Kidney (tissue), 14 donors: ENCODE data around the gene YPEL2. TPM values are rescaled to one million over a fixed set of nuclear protein-coding genes. Genes with fewer than 3 reads are reported as not detected.
A peak's percentile ranks its signal among the peaks of the same experiment; 100 is the strongest.

ENCODE experiments used
- DNase-seq, 5 donors: peaks; one replicate each; pipeline ENCODE4 v3.0.0-alpha.2; 2013 to 2020
- FAIRE-seq: peaks from 2 replicates; lab custom pipeline; 2012; peaks lifted over from hg19 to GRCh38; lab: Jason Lieb, UNC
- H3K27ac ChIP-seq, 2 donors: one replicate each; pipeline ENCODE4 v1.7.0; 2013; ENCODE audit warnings: low read depth in 2 of 2, low read length in 2 of 2, inconsistent platforms in 1 of 2
- H3K27me3 ChIP-seq: one replicate; pipeline ENCODE4 v1.7.1; 2013; ENCODE audit warnings: low read length, inconsistent platforms; ENCODE audit not compliant: control insufficient read depth, insufficient read depth
- H3K36me3 ChIP-seq, 3 donors: one replicate each; pipeline versions ENCODE4 v1.7.0 to v1.7.1; 2013; ENCODE audit warnings: low read length in 3 of 3, control low read depth in 1 of 3, inconsistent platforms in 1 of 3; ENCODE audit not compliant: insufficient read depth in 3 of 3, control insufficient read depth in 2 of 3
- H3K4me1 ChIP-seq, 3 donors: one replicate each; pipeline versions ENCODE4 v1.7.0 to v1.7.1; 2013; ENCODE audit warnings: low read length in 3 of 3, inconsistent platforms in 1 of 3, low read depth in 1 of 3; ENCODE audit not compliant: control insufficient read depth in 2 of 3, insufficient read depth in 2 of 3
- H3K4me3 ChIP-seq, 3 donors: one replicate each; pipeline versions ENCODE4 v1.7.0 to v1.8.1; 2013; ENCODE audit warnings: low read length in 3 of 3, control low read depth in 1 of 3, inconsistent platforms in 1 of 3
- H3K9ac ChIP-seq, 3 donors: one replicate each; pipeline versions ENCODE4 v1.7.0 to v1.7.1; 2013; ENCODE audit warnings: low read length in 3 of 3, control low read depth in 1 of 3, inconsistent platforms in 1 of 3
- H3K9me3 ChIP-seq, 3 donors: one replicate each; pipeline versions ENCODE4 v1.7.0 to v1.7.1; 2013; ENCODE audit warnings: low read length in 3 of 3, control low read depth in 1 of 3, inconsistent platforms in 1 of 3; ENCODE audit not compliant: control insufficient read depth in 2 of 3, insufficient read depth in 1 of 3
- CTCF ChIP-seq: IDR thresholded peaks from 3 replicates; pipeline ENCODE4 v1.5.1; 2012; ENCODE audit warnings: mild to moderate bottlenecking, moderate library complexity, borderline replicate concordance; ENCODE audit not compliant: insufficient read depth; ENCODE audit errors: extremely low read depth
- intact Hi-C: fragments of 100-400 bp; cut with DNase I; formaldehyde crosslinking; loops from one replicate; pipeline ENCODE4 v1.11.1; 2022
- polyA plus RNA-seq: library from polyadenylated mRNA; stranded (reverse); fragments of 350-450 nt; fragmentation: Illumina TruSeq; extraction: RNeasy Lipid Tissue Mini Kit (QIAGEN cat#74804); gene quantifications from one replicate; pipeline ENCODE4 v1.2.3, GENCODE V29; 2014; ENCODE audit warnings: low read depth, low replicate concordance; ENCODE audit not compliant: insufficient read depth
- total RNA-seq: library from RNA; stranded (reverse); fragmentation: NEBNext Ultra II Directional; extraction: Animal tissue kit (Norgen Biotek cat#: 25700); gene quantifications from one replicate; pipeline ENCODE4 v1.2.1, GENCODE V29; 2021
- donor health status: control.
- donor health status: control.
- donor health status: control.
- donor health status: control.
- donor health status: control.
- donor health status: DM: yes; HTN: yes; CAD: no.
- donor health status: Normal renal cell carcinoma (clear cell type).

The YPEL2 gene
- total and polyA plus RNA-seq, 2 donors from 2014 or later, result 9.0 to 53.6 TPM

GRCh38 chr17:59437791-59438281 lies 106.4 kb downstream of the YPEL2 start:
- H3K4me3 ChIP-seq, result peak overlapping the region in 1 of 3 donors; percentile 10
- H3K27ac ChIP-seq, result peak overlapping the region in 1 of 2 donors; percentile 2
- H3K27me3 ChIP-seq, result no peaks in the 10 kb centered on the region
- H3K36me3 ChIP-seq, result no peaks in the 10 kb centered on the region
- no peak for DNase-seq
- no peak for TF ChIP-seq CTCF
- H3K9ac ChIP-seq, result no peak overlapping the region
- no peaks in the 10 kb centered on the region for H3K9me3 ChIP-seq
- peaks cover 10 to 21% (median 17%) of the 10 kb centered on the region in 3 donors for H3K4me1 ChIP-seq
- no peak for FAIRE-seq
- intact Hi-C loops, result no loop called here

- no peak overlapping the region for H3K9ac ChIP-seq
- DNase-seq, result peak in 3 of 5 donors; percentile 50 to 78 (median 76)
- H3K36me3 ChIP-seq, result no peaks in the 10 kb centered on the region
- no peaks in the 10 kb centered on the region for H3K9me3 ChIP-seq
- no peaks in the 10 kb centered on the region for H3K27me3 ChIP-seq
- peaks cover 10 to 18% (median 17%) of the 10 kb centered on the region in 3 donors for H3K4me1 ChIP-seq
- intact Hi-C loops, result no loop called here
- no peak overlapping the region for H3K4me3 ChIP-seq
- H3K27ac ChIP-seq, result peak overlapping the region; percentile 11 to 16
- no peak for TF ChIP-seq CTCF
- FAIRE-seq, result no peak
Observed at GRCh38 chr17:59439262-59439661, 107.8 kb downstream of the YPEL2 start.

- FAIRE-seq (no peak), DNase-seq (no peak)
- H3K27ac ChIP-seq, result peak overlapping the region; percentile 11 to 19
- H3K36me3 ChIP-seq, result no peaks in the 10 kb centered on the region
- TF ChIP-seq CTCF, result no peak
- no peak overlapping the region for H3K4me3 ChIP-seq
- H3K9ac ChIP-seq, result no peak overlapping the region
- H3K4me1 ChIP-seq, result peaks cover 10 to 18% (median 17%) of the 10 kb centered on the region in 3 donors
- no peaks in the 10 kb centered on the region for H3K27me3 ChIP-seq
- intact Hi-C loops, result loop anchor here (10.0 kb wide), 1 partner anchor 125 kb away; no protein-coding TSS in a partner anchor
- no peaks in the 10 kb centered on the region for H3K9me3 ChIP-seq
Observed at GRCh38 chr17:59439741-59440211, 108.3 kb downstream of the YPEL2 start.
